ENCODE measurements around the gene TRIM33.
"Not testable (repeated sequence)": the region's sequence is repeated elsewhere in the genome, so short reads cannot be mapped to it uniquely, and the experiment has no call there.

Gene TRIM33

GRCh38 chr1:114466334-114467014 is 44.5 kb downstream of the TRIM33 start:
- DNase-seq (ENCODE audit: low spot score), result no peak

GRCh38 chr1:114462963-114463362 is 48.0 kb downstream of the TRIM33 start:
- DNase-seq (ENCODE audit: low spot score), result no peak

- no peak for DNase-seq (ENCODE audit: low spot score)
These were observed 48.7 kb downstream of the TRIM33 start for GRCh38 chr1:114462341-114462740.

GRCh38 chr1:114458237-114458777 is 52.7 kb downstream of the TRIM33 start:
- no peak for DNase-seq (ENCODE audit: low spot score)

- DNase-seq (ENCODE audit: low spot score), result no peak
These were observed 53.2 kb downstream of the TRIM33 start for GRCh38 chr1:114457675-114458236.

GRCh38 chr1:114456586-114456985 is 54.4 kb downstream of the TRIM33 start:
- no peak for DNase-seq (ENCODE audit: low spot score)

- no peak for DNase-seq (ENCODE audit: low spot score)
These were observed 55.8 kb downstream of the TRIM33 start for GRCh38 chr1:114455102-114455785.

GRCh38 chr1:114454539-114454938 is 56.5 kb downstream of the TRIM33 start:
- no peak for DNase-seq (ENCODE audit: low spot score)

- DNase-seq (ENCODE audit: low spot score), result no peak
These were observed 57.6 kb downstream of the TRIM33 start for GRCh38 chr1:114453361-114453784.

- DNase-seq (ENCODE audit: low spot score), result no peak
These were observed 62.5 kb downstream of the TRIM33 start for GRCh38 chr1:114448370-114449036.

- no peak for DNase-seq (ENCODE audit: low spot score)
These were observed 64.8 kb downstream of the TRIM33 start for GRCh38 chr1:114446198-114446597.

GRCh38 chr1:114443226-114443625 is 67.8 kb downstream of the TRIM33 start:
- DNase-seq (ENCODE audit: low spot score), result not testable (repeated sequence)

GRCh38 chr1:114441332-114441731 is 69.7 kb downstream of the TRIM33 start:
- no peak for DNase-seq (ENCODE audit: low spot score)

GRCh38 chr1:114439369-114439768 is 71.6 kb downstream of the TRIM33 start:
- DNase-seq (ENCODE audit: low spot score), result no peak

GRCh38 chr1:114437812-114438211 is 73.2 kb downstream of the TRIM33 start:
- no peak for DNase-seq (ENCODE audit: low spot score)

GRCh38 chr1:114436799-114437198 is 74.2 kb downstream of the TRIM33 start:
- DNase-seq (ENCODE audit: low spot score), result no peak

- DNase-seq (ENCODE audit: low spot score), result no peak
These were observed 75.8 kb downstream of the TRIM33 start for GRCh38 chr1:114435088-114435715.

- no peak for DNase-seq (ENCODE audit: low spot score)
These were observed 80.0 kb downstream of the TRIM33 start for GRCh38 chr1:114431026-114431425.

GRCh38 chr1:114428083-114428754 is 82.8 kb downstream of the TRIM33 start:
- no peak for DNase-seq (ENCODE audit: low spot score)

GRCh38 chr1:114427612-114428011 is 83.4 kb downstream of the TRIM33 start:
- DNase-seq (ENCODE audit: low spot score), result no peak

GRCh38 chr1:114423455-114423854 is 87.5 kb downstream of the TRIM33 start:
- DNase-seq (ENCODE audit: low spot score), result no peak
